HepG2 (cell line): ENCODE measurements around the gene PALMD. TPM values are rescaled to one million over a fixed set of nuclear protein-coding genes. Genes with fewer than 3 reads are reported as not detected.

Experiments
- AGO1 ChIP-seq: fragments of 200-400 bp; formaldehyde crosslinking; IDR thresholded peaks from 2 replicates; pipeline ENCODE4 v1.6.1; 2017; ENCODE audit warnings: mild to moderate bottlenecking, low read depth, low read length, moderate library complexity; ENCODE audit not compliant: poor library complexity, severe bottlenecking
- CREM ChIP-seq, 2 experiments: sonication (generic) in 1 of 2; formaldehyde crosslinking in 1 of 2; IDR thresholded peaks; 2 replicates each; pipeline versions ENCODE4 v1.4.0 to v1.6.1; 2016 to 2020; ENCODE audit warnings: antibody characterized with exemption in 1 of 2, mild to moderate bottlenecking in 1 of 2, missing genetic modification reagents in 1 of 2
- HMG20B ChIP-seq: conservative IDR thresholded peaks from 2 replicates; pipeline ENCODE4 v1.6.1; 2016; ENCODE audit warnings: missing genetic modification reagents, missing compliant biosample characterization
- IKZF4 ChIP-seq: sonication (generic); formaldehyde crosslinking; IDR thresholded peaks from 2 replicates; pipeline ENCODE4 v1.5.1; 2020; ENCODE audit warnings: borderline replicate concordance, mild to moderate bottlenecking, low read depth, missing genetic modification reagents; ENCODE audit errors: not compliant biosample characterization
- MLXIP ChIP-seq: sonication (generic); formaldehyde crosslinking; IDR thresholded peaks from 2 replicates; pipeline ENCODE4 v1.9.0; 2021; ENCODE audit warnings: missing genetic modification reagents, borderline replicate concordance
- POLR2A ChIP-seq, 2 experiments: IDR thresholded peaks; 2 replicates each; pipeline ENCODE4 v1.6.1; 2011; ENCODE audit warnings: low read depth in 2 of 2, low read length in 2 of 2, mild to moderate bottlenecking in 1 of 2, moderate library complexity in 1 of 2; ENCODE audit not compliant: insufficient read depth in 1 of 2
- RFXANK ChIP-seq: IDR thresholded peaks from 2 replicates; pipeline ENCODE4 v1.6.1; 2016
- SOX6 ChIP-seq, 2 experiments: fragments of 450-650 bp in 1 of 2; sonication (generic) in 1 of 2; formaldehyde crosslinking in 1 of 2; IDR thresholded peaks; 2 replicates each; pipeline versions ENCODE4 v1.4.0 to v1.6.1; 2017 to 2020; ENCODE audit warnings: antibody characterized with exemption in 1 of 2, mild to moderate bottlenecking in 1 of 2, missing genetic modification reagents in 1 of 2
- STAT5B ChIP-seq: sonication (generic); formaldehyde crosslinking; IDR thresholded peaks from 2 replicates; pipeline ENCODE4 v1.4.0; 2020; ENCODE audit warnings: missing genetic modification reagents
- ZNF20 ChIP-seq: sonication (generic); formaldehyde crosslinking; IDR thresholded peaks from 2 replicates; pipeline ENCODE4 v1.4.0; 2020; ENCODE audit warnings: mild to moderate bottlenecking, moderate library complexity, missing genetic modification reagents
- ZNF724P ChIP-seq: sonication (generic); formaldehyde crosslinking; IDR thresholded peaks from 2 replicates; pipeline ENCODE4 v1.8.0; 2022; ENCODE audit warnings: missing genetic modification reagents, borderline replicate concordance
- polyA plus RNA-seq, 8 experiments: library from polyadenylated mRNA; depleted of rRNA in 3 of 8; stranded (reverse) in 7 of 8; unstranded in 1 of 8; fragments of >200 nt; fragmentation: Illumina TruSeq in 4 of 8; extraction: Trizol in 4 of 8; gene quantifications; 2 replicates each; pipeline versions ENCODE4 v1.2.1 to v1.2.3, GENCODE V29; 2011 to 2016; ENCODE audit warnings: low read depth in 4 of 8, missing spikeins in 1 of 8, mixed read lengths in 1 of 8; ENCODE audit not compliant: insufficient read depth in 1 of 8
- total RNA-seq, 5 experiments: library from RNA; depleted of rRNA; stranded (reverse); fragments of >200 nt; fragmentation: Illumina TruSeq; extraction: Trizol; gene quantifications; 2 replicates each; pipeline ENCODE4 v1.2.3, GENCODE V29; 2016; ENCODE audit warnings: low read depth in 1 of 5
- TF ChIP-seq, protein P1 (sequence below): sonication (generic); formaldehyde crosslinking; IDR thresholded peaks from 2 replicates; pipeline ENCODE4 v1.5.1; 2020; ENCODE audit warnings: missing genetic modification reagents, mild to moderate bottlenecking, borderline replicate concordance
- TF ChIP-seq, protein P2 (sequence below): sonication (generic); formaldehyde crosslinking; IDR thresholded peaks from 2 replicates; pipeline ENCODE4 v1.4.0; 2020; ENCODE audit warnings: missing genetic modification reagents, borderline replicate concordance
- TF ChIP-seq, protein P3 (sequence below): IDR thresholded peaks from 2 replicates; pipeline ENCODE4 v1.6.1; 2016; ENCODE audit warnings: missing biosample characterization, missing genetic modification reagents, low read depth
- TF ChIP-seq, protein P4 (sequence below): sonication (generic); formaldehyde crosslinking; conservative IDR thresholded peaks from 2 replicates; pipeline ENCODE4 v1.5.0; 2020; ENCODE audit warnings: missing genetic modification reagents

The PALMD gene
- total and polyA plus RNA-seq, 2 of the 13 experiments (the other 11 are each of a cell fraction or from before 2014, with no cell fraction given), result 5.5 to 31.1 TPM

DNA sequence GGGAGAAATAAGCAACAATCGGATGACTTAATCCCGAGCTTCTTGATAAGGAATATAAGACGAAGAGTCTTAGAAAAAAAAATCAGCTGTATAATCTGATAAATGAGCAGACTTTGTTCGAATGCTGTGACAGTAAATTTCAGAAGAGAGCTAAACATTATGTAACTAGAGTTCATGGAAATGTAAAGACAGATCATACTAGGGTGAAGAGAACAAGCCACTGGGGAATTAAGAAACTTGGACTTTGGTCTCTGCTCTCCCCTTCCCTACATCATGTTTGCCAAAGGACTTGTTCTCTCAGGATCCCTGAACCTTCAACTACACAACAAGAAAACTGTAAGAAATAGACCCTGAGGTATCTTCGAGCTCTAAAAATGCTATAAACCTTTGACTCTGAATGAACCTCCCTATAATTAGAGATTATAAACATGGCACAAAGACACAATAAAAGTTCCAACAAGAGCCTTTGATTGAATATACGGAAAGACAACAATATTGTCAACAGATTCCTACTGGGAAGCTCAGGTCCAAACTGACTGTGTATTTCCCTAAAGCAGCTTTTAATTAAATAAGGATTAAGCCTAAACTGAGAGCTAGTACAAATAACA is 93.0 kb downstream of the PALMD start (continued):
- TF ChIP-seq, protein P1, sequence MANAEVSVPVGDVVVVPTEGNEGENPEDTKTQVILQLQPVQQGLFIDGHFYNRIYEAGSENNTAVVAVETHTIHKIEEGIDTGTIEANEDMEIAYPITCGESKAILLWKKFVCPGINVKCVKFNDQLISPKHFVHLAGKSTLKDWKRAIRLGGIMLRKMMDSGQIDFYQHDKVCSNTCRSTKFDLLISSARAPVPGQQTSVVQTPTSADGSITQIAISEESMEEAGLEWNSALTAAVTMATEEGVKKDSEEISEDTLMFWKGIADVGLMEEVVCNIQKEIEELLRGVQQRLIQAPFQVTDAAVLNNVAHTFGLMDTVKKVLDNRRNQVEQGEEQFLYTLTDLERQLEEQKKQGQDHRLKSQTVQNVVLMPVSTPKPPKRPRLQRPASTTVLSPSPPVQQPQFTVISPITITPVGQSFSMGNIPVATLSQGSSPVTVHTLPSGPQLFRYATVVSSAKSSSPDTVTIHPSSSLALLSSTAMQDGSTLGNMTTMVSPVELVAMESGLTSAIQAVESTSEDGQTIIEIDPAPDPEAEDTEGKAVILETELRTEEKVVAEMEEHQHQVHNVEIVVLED, result no peak
- TF ChIP-seq CREM (IDR thresholded peaks at IDR 0.05), result peak; percentile 55
- no peak for TF ChIP-seq CREM (CRISPR knock-in tag; IDR thresholded peaks at IDR 0.05)
- TF ChIP-seq, protein P2, sequence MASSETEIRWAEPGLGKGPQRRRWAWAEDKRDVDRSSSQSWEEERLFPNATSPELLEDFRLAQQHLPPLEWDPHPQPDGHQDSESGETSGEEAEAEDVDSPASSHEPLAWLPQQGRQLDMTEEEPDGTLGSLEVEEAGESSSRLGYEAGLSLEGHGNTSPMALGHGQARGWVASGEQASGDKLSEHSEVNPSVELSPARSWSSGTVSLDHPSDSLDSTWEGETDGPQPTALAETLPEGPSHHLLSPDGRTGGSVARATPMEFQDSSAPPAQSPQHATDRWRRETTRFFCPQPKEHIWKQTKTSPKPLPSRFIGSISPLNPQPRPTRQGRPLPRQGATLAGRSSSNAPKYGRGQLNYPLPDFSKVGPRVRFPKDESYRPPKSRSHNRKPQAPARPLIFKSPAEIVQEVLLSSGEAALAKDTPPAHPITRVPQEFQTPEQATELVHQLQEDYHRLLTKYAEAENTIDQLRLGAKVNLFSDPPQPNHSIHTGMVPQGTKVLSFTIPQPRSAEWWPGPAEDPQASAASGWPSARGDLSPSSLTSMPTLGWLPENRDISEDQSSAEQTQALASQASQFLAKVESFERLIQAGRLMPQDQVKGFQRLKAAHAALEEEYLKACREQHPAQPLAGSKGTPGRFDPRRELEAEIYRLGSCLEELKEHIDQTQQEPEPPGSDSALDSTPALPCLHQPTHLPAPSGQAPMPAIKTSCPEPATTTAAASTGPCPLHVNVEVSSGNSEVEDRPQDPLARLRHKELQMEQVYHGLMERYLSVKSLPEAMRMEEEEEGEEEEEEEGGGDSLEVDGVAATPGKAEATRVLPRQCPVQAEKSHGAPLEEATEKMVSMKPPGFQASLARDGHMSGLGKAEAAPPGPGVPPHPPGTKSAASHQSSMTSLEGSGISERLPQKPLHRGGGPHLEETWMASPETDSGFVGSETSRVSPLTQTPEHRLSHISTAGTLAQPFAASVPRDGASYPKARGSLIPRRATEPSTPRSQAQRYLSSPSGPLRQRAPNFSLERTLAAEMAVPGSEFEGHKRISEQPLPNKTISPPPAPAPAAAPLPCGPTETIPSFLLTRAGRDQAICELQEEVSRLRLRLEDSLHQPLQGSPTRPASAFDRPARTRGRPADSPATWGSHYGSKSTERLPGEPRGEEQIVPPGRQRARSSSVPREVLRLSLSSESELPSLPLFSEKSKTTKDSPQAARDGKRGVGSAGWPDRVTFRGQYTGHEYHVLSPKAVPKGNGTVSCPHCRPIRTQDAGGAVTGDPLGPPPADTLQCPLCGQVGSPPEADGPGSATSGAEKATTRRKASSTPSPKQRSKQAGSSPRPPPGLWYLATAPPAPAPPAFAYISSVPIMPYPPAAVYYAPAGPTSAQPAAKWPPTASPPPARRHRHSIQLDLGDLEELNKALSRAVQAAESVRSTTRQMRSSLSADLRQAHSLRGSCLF (CRISPR knock-in tag), result no peak
- TF ChIP-seq IKZF4 (CRISPR knock-in tag), result no peak
- TF ChIP-seq MLXIP (CRISPR knock-in tag), result no peak
- TF ChIP-seq, protein P3, sequence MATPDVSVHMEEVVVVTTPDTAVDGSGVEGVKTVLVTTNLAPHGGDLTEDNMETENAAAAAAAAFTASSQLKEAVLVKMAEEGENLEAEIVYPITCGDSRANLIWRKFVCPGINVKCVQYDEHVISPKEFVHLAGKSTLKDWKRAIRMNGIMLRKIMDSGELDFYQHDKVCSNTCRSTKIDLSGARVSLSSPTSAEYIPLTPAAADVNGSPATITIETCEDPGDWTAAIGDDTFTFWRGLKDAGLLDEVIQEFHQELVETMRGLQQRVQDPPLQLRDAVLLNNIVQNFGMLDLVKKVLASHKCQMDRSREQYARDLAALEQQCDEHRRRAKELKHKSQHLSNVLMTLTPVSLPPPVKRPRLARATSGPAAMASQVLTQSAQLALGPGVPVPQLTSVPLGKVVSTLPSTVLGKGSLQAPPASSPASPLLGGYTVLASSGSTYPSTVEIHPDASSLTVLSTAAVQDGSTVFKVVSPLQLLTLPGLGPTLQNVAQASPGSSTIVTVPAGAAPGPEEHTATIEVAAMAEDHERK (CRISPR knock-in tag), result no peak
- TF ChIP-seq POLR2A (IDR thresholded peaks at IDR 0.05; ENCODE audit: insufficient read depth in 1 of 2, low read depth in 2 of 2, low read length in 2 of 2), result no peak
- no peak for TF ChIP-seq ZNF724P
- TF ChIP-seq ZNF20 (CRISPR knock-in tag), result no peak
- TF ChIP-seq AGO1, result no peak
- TF ChIP-seq RFXANK (CRISPR knock-in tag), result no peak
- no peak for TF ChIP-seq STAT5B
- no peak for TF ChIP-seq SOX6 (IDR thresholded peaks at IDR 0.05)
- TF ChIP-seq SOX6 (CRISPR knock-in tag; IDR thresholded peaks at IDR 0.05), result peak; percentile 85
- TF ChIP-seq HMG20B (CRISPR knock-in tag), result no peak
- TF ChIP-seq, protein P4, sequence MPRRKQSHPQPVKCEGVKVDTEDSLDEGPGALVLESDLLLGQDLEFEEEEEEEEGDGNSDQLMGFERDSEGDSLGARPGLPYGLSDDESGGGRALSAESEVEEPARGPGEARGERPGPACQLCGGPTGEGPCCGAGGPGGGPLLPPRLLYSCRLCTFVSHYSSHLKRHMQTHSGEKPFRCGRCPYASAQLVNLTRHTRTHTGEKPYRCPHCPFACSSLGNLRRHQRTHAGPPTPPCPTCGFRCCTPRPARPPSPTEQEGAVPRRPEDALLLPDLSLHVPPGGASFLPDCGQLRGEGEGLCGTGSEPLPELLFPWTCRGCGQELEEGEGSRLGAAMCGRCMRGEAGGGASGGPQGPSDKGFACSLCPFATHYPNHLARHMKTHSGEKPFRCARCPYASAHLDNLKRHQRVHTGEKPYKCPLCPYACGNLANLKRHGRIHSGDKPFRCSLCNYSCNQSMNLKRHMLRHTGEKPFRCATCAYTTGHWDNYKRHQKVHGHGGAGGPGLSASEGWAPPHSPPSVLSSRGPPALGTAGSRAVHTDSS (CRISPR knock-in tag), result no peak
